ENCODE measurements around the gene CTNNA2.

CTNNA2 gene

GRCh38 chr2:79935771-79936657 lies 423.2 kb downstream of the CTNNA2 start:
- DNase-seq (ENCODE audit: low read depth): no peak

- DNase-seq (ENCODE audit: low read depth): no peak
Measured at GRCh38 chr2:79936715-79937114, 423.9 kb downstream of the CTNNA2 start.

GRCh38 chr2:79938648-79939047 lies 425.8 kb downstream of the CTNNA2 start:
- no peak for DNase-seq (ENCODE audit: low read depth)

GRCh38 chr2:79940364-79940763 lies 427.5 kb downstream of the CTNNA2 start:
- no peak for DNase-seq (ENCODE audit: low read depth)

- DNase-seq (ENCODE audit: low read depth): no peak
Measured at GRCh38 chr2:79941179-79941578, 428.3 kb downstream of the CTNNA2 start.

- DNase-seq (ENCODE audit: low read depth): no peak
Measured at GRCh38 chr2:79944205-79944604, 431.4 kb downstream of the CTNNA2 start.

- DNase-seq (ENCODE audit: low read depth): no peak
Measured at GRCh38 chr2:79945653-79946445, 433.0 kb downstream of the CTNNA2 start.

GRCh38 chr2:79947751-79948150 lies 434.9 kb downstream of the CTNNA2 start:
- DNase-seq (ENCODE audit: low read depth): no peak

GRCh38 chr2:79950526-79950925 lies 437.7 kb downstream of the CTNNA2 start:
- no peak for DNase-seq (ENCODE audit: low read depth)

GRCh38 chr2:79952616-79953015 lies 439.8 kb downstream of the CTNNA2 start:
- DNase-seq (ENCODE audit: low read depth): no peak

- no peak for DNase-seq (ENCODE audit: low read depth)
Measured at GRCh38 chr2:79960035-79960434, 447.2 kb downstream of the CTNNA2 start.

GRCh38 chr2:79960519-79960918 lies 447.7 kb downstream of the CTNNA2 start:
- no peak for DNase-seq (ENCODE audit: low read depth)

- DNase-seq (ENCODE audit: low read depth): no peak
Measured at GRCh38 chr2:79964966-79965365, 452.1 kb downstream of the CTNNA2 start.

- no peak for DNase-seq (ENCODE audit: low read depth)
Measured at GRCh38 chr2:79966369-79966768, 453.5 kb downstream of the CTNNA2 start.

- no peak for DNase-seq (ENCODE audit: low read depth)
Measured at GRCh38 chr2:79966882-79967281, 454.0 kb downstream of the CTNNA2 start.

GRCh38 chr2:79971807-79972206 lies 459.0 kb downstream of the CTNNA2 start:
- DNase-seq (ENCODE audit: low read depth): no peak

GRCh38 chr2:79972661-79973060 lies 459.8 kb downstream of the CTNNA2 start:
- no peak for DNase-seq (ENCODE audit: low read depth)

- DNase-seq (ENCODE audit: low read depth): no peak
Measured at GRCh38 chr2:79975791-79976565, 463.1 kb downstream of the CTNNA2 start.

GRCh38 chr2:79977792-79978191 lies 464.9 kb downstream of the CTNNA2 start:
- DNase-seq (ENCODE audit: low read depth): no peak

GRCh38 chr2:79980116-79980515 lies 467.3 kb downstream of the CTNNA2 start:
- DNase-seq (ENCODE audit: low read depth): no peak

GRCh38 chr2:79980816-79981215 lies 468.0 kb downstream of the CTNNA2 start:
- no peak for DNase-seq (ENCODE audit: low read depth)

- DNase-seq (ENCODE audit: low read depth): no peak
Measured at GRCh38 chr2:79981316-79981715, 468.5 kb downstream of the CTNNA2 start.

Measured in stimulated activated CD4-positive, alpha-beta T cell treated with anti-CD3 and anti-CD28 coated beads, Interleukin-2, amount 100 ng/mL, for 4 hours (primary cell).